Right lobe of liver (tissue), 4 donors: ENCODE data around the gene FRMD4B.

Experiments
- POLR2A ChIP-seq: fragments of 450-650 bp; IDR thresholded peaks from one replicate; pipeline ENCODE4 v1.6.1; 2017; ENCODE audit warnings: antibody characterized with exemption, mild to moderate bottlenecking
- TF ChIP-seq, protein P1 (sequence below), 4 donors: fragments of 200-600 bp in 3 of 4; fragments of 450-650 bp in 1 of 4; IDR thresholded peaks; one replicate each; pipeline versions ENCODE4 v1.5.1 to v1.8.0; 2016 to 2022; ENCODE audit warnings: antibody characterized with exemption in 4 of 4, mild to moderate bottlenecking in 2 of 4
- donor health status: DM: no; HTN: no; CAD: no.
- donor health status: DM: no; HTN: no; CAD: no.
- donor health status: DM: no; HTN: yes; CAD: no.

DNA sequence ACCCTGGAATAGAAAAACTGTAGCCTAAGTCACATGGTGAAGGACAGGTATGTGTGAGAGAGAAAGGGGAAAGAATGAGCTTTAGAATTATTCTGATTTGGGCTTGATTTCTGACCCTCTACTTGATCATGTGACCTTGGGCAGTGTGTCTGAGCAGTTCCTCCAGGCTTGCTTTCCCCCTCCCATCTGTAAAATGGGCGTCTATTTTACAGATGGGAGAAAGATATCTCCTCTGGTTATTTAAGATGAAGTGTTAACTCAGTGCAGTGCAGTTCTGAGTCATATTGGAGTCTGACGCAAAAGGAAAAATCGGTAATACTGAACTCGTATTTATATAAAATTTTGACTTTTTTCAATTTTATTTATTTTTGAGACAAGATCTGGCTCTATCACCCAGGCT lies 225.4 kb downstream of the FRMD4B start:
- no peak for TF ChIP-seq POLR2A
- TF ChIP-seq, protein P1, sequence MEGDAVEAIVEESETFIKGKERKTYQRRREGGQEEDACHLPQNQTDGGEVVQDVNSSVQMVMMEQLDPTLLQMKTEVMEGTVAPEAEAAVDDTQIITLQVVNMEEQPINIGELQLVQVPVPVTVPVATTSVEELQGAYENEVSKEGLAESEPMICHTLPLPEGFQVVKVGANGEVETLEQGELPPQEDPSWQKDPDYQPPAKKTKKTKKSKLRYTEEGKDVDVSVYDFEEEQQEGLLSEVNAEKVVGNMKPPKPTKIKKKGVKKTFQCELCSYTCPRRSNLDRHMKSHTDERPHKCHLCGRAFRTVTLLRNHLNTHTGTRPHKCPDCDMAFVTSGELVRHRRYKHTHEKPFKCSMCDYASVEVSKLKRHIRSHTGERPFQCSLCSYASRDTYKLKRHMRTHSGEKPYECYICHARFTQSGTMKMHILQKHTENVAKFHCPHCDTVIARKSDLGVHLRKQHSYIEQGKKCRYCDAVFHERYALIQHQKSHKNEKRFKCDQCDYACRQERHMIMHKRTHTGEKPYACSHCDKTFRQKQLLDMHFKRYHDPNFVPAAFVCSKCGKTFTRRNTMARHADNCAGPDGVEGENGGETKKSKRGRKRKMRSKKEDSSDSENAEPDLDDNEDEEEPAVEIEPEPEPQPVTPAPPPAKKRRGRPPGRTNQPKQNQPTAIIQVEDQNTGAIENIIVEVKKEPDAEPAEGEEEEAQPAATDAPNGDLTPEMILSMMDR (IDR thresholded peaks at IDR 0.05) = no peak
